HFF-Myc (cell line): ENCODE measurements around the gene SESN3.

Experiments
- DNase-seq: peaks from one replicate; pipeline ENCODE4 v3.0.0-alpha.2; 2011; ENCODE audit warnings: low read depth; ENCODE audit errors: extremely low read depth
- H3K4me3 ChIP-seq: replicated peaks from 2 replicates; pipeline ENCODE4 v1.5.1; 2011; ENCODE audit warnings: low read depth, mild to moderate bottlenecking, control low read depth, low read length
- TF ChIP-seq, protein P1 (sequence below): IDR thresholded peaks from 2 replicates; pipeline ENCODE4 v1.5.1; 2012; ENCODE audit warnings: mild to moderate bottlenecking, low read depth, low read length, control low read depth; ENCODE audit errors: missing control alignments

SESN3 gene

DNA sequence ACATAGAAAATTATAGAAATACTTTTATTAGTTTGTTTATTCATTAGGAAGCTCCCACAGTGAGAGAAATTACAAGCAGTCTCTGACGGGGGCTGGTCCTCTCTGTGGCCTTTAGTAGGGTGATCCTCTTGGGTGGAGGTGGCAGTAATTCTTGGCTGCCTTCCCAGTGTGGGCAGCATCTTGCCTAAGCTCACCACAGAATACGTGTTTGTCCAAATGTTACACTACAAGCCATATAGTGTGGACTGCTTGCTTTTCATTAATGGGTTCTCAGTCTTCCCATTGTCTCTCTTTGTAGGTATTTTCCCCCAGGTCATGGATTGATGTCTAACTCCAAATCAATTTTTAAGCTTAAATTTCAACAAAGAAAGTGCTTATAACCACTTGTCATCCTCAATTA is 98.0 kb downstream of the SESN3 start:
- H3K4me3 ChIP-seq = no peak overlapping the region
- TF ChIP-seq, protein P1, sequence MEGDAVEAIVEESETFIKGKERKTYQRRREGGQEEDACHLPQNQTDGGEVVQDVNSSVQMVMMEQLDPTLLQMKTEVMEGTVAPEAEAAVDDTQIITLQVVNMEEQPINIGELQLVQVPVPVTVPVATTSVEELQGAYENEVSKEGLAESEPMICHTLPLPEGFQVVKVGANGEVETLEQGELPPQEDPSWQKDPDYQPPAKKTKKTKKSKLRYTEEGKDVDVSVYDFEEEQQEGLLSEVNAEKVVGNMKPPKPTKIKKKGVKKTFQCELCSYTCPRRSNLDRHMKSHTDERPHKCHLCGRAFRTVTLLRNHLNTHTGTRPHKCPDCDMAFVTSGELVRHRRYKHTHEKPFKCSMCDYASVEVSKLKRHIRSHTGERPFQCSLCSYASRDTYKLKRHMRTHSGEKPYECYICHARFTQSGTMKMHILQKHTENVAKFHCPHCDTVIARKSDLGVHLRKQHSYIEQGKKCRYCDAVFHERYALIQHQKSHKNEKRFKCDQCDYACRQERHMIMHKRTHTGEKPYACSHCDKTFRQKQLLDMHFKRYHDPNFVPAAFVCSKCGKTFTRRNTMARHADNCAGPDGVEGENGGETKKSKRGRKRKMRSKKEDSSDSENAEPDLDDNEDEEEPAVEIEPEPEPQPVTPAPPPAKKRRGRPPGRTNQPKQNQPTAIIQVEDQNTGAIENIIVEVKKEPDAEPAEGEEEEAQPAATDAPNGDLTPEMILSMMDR = no peak
- DNase-seq = no peak

GRCh38 chr11:95128602-95129001 is 102.4 kb downstream of the SESN3 start:
- TF ChIP-seq, protein P1 = no peak
- DNase-seq = no peak
- no peak overlapping the region for H3K4me3 ChIP-seq

GRCh38 chr11:95123556-95123955 is 107.4 kb downstream of the SESN3 start:
- TF ChIP-seq, protein P1 = no peak
- no peak for DNase-seq
- no peak overlapping the region for H3K4me3 ChIP-seq

DNA sequence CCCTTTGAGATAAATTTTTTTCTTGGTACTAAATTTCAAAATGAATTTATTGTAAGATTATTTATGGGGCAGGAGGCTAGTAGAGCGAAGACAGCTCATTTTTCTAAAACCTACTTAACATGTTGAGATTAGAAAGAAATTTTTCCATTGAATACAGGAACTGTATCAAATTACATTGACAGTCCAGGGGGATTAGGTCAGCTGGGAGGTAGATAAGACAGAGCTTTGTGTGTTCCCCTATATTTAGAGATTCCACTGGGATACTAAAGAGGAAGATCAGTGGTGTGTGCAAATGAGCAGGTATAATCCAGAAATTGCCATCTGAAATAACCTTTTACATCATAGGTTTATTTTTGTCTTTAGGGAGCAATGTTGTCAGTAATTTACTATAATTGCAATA is 109.3 kb downstream of the SESN3 start:
- TF ChIP-seq, protein P1 = no peak
- no peak overlapping the region for H3K4me3 ChIP-seq
- DNase-seq = no peak

- no peak overlapping the region for H3K4me3 ChIP-seq
- TF ChIP-seq, protein P1 = no peak
- DNase-seq = no peak
These were observed 111.5 kb downstream of the SESN3 start for GRCh38 chr11:95119361-95120060.

DNA sequence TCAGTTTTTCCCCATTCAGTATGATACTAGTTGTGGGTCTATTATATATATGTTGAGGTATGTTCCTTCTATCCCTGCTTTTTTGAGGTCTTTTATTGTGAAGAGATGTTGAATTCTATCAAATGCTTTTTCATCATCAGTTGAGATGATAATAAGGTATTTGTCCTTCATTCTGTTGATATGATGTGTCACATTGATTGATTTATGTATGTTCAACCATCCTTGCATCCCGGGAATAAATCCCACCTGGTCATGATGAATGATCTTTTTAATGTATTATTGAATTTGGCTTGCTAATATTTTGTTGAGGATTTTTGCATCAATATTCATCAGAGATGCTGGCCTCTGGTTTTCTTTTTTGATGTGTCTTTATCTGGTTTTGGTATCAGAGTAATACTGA is 115.4 kb downstream of the SESN3 start:
- no peak for DNase-seq
- TF ChIP-seq, protein P1 = no peak
- no peak overlapping the region for H3K4me3 ChIP-seq
